Memory B cell (primary cell): ENCODE results near the gene PRKCE.
A peak's percentile ranks its signal among the peaks of the same experiment; 100 is the strongest.

Experiments used
- ATAC-seq: fragments of 150-1000 bp; cut with Tn5 transposase; 2 replicates; pipeline ENCODE4 v1.10.0; 2021; ENCODE audit warnings: low read depth, mild to moderate bottlenecking, moderate library complexity
- DNase-seq, 2 donors: peaks; one replicate each; pipeline ENCODE4 v3.0.0; 2022; ENCODE audit warnings: low spot score in 2 of 2
- H3K27ac Mint-ChIP-seq: one replicate; pipeline ENCODE4 v1.8.0; 2022; ENCODE audit warnings: mild to moderate bottlenecking, moderate library complexity, mixed read lengths
- H3K27me3 Mint-ChIP-seq: one replicate; pipeline ENCODE4 v1.8.0; 2022; ENCODE audit warnings: mixed read lengths
- H3K36me3 Mint-ChIP-seq: one replicate; pipeline ENCODE4 v1.8.0; 2022; ENCODE audit warnings: mild to moderate bottlenecking, mixed read lengths
- H3K4me1 Mint-ChIP-seq: one replicate; pipeline ENCODE4 v1.8.0; 2022; ENCODE audit warnings: mixed read lengths
- H3K4me3 Mint-ChIP-seq: one replicate; pipeline ENCODE4 v1.8.0; 2022; ENCODE audit warnings: mild to moderate bottlenecking, moderate library complexity, mixed read lengths
- H3K9me3 Mint-ChIP-seq: one replicate; pipeline ENCODE4 v1.8.0; 2022; ENCODE audit warnings: mixed read lengths

PRKCE gene

GRCh38 chr2:45646289-45646688 is 5.2 kb upstream of the PRKCE start:
- peaks cover 11% of the 10 kb centered on the region for H3K4me1 Mint-ChIP-seq
- H3K36me3 Mint-ChIP-seq: no peaks in the 10 kb centered on the region
- DNase-seq: no peak
- peaks cover 7% of the 10 kb centered on the region for H3K27me3 Mint-ChIP-seq
- no peak overlapping the region for H3K27ac Mint-ChIP-seq
- no peaks in the 10 kb centered on the region for H3K9me3 Mint-ChIP-seq
- H3K4me3 Mint-ChIP-seq: no peak overlapping the region
- no peak for ATAC-seq

DNA sequence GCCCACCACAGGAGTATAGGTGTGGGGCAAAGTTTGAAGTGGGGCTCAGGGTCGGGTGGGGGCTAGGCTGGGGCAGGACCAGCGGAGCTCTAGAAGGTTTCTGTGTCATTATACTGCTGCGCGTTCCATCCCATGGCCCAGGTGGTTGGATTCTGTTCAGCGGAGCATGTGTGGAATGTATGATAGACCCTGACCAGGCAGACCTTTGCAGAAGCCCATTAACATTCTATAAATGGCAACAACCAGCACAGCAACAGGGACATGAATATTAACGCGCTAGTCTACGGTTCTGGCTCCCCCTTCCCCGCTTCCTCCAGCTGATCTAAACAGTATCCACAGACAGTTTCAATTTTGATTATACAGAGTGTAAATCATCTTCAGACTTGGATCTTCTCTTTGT is 4.1 kb upstream of the PRKCE start:
- Mint-ChIP-seq H3K4me1 (peaks cover 15% of the 10 kb centered on the region), H3K27ac (no peak overlapping the region), H3K36me3 (no peaks in the 10 kb centered on the region), H3K4me3 (no peak overlapping the region), H3K27me3 (no peaks in the 10 kb centered on the region), H3K9me3 (no peaks in the 10 kb centered on the region)
- no peak for ATAC-seq
- no peak for DNase-seq

DNA sequence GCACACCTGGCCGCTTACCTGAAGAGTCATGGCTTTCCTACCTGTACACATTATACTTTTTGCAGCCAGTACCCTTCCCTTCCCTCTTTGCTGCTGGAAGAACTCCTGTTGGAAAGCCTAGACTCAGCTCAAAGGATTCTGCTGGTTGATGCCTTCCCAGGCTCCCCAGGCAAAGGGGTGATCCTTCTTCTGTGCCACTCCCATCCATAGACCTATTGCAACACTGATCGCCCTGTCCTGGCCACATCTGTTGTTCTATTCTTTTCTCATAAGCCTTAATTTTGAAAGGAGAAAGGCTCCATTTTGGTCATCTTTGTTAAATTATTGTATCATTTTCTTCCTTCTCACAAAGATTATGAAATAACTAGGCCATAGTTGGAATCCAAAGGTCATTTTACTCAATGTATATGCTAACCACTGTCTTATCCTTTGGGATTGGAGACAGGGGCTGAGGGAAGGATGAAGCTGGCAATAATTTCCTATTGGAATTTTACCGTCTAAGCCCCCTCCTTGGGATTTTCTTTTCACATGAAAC is 3.4 kb upstream of the PRKCE start:
- peak overlapping the region; percentile 17 for H3K27ac Mint-ChIP-seq
- no peaks in the 10 kb centered on the region for H3K27me3 Mint-ChIP-seq
- no peak for DNase-seq

GRCh38 chr2:45648636-45649035 is 2.8 kb upstream of the PRKCE start:
- ATAC-seq (no peak), DNase-seq (no peak)
- no peak overlapping the region for H3K4me3 Mint-ChIP-seq
- H3K4me1 Mint-ChIP-seq: peaks cover 25% of the 10 kb centered on the region
- no peaks in the 10 kb centered on the region for H3K9me3 Mint-ChIP-seq
- H3K27me3 Mint-ChIP-seq: no peaks in the 10 kb centered on the region
- H3K27ac Mint-ChIP-seq: peak overlapping the region; percentile 17
- H3K36me3 Mint-ChIP-seq: no peaks in the 10 kb centered on the region

More for the DNA sequence above, 3.4 kb upstream of the PRKCE start:
- Mint-ChIP-seq H3K36me3 (no peaks in the 10 kb centered on the region), H3K4me3 (no peak overlapping the region), H3K9me3 (no peaks in the 10 kb centered on the region), H3K4me1 (peaks cover 22% of the 10 kb centered on the region)
- no peak for ATAC-seq

GRCh38 chr2:45649462-45649857 is 2.0 kb upstream of the PRKCE start:
- DNase-seq: no peak
- peak overlapping the region; percentile 91 for H3K27ac Mint-ChIP-seq
- H3K4me1 Mint-ChIP-seq: peaks cover 29% of the 10 kb centered on the region
- no peaks in the 10 kb centered on the region for H3K36me3 Mint-ChIP-seq
- H3K4me3 Mint-ChIP-seq: peak overlapping the region; percentile 89
- no peaks in the 10 kb centered on the region for H3K27me3 Mint-ChIP-seq
- no peak for ATAC-seq
- no peaks in the 10 kb centered on the region for H3K9me3 Mint-ChIP-seq

GRCh38 chr2:45649858-45650811 is 1.3 kb upstream of the PRKCE start:
- H3K4me1 Mint-ChIP-seq: peaks cover 30% of the 10 kb centered on the region
- ATAC-seq (peak; percentile 19), DNase-seq (peak; percentile 46 to 48)
- peak overlapping the region; percentile 89 for H3K4me3 Mint-ChIP-seq
- H3K27me3 Mint-ChIP-seq: no peaks in the 10 kb centered on the region
- peak overlapping the region; percentile 91 for H3K27ac Mint-ChIP-seq
- H3K36me3 Mint-ChIP-seq: no peaks in the 10 kb centered on the region
- H3K9me3 Mint-ChIP-seq: no peaks in the 10 kb centered on the region

DNA sequence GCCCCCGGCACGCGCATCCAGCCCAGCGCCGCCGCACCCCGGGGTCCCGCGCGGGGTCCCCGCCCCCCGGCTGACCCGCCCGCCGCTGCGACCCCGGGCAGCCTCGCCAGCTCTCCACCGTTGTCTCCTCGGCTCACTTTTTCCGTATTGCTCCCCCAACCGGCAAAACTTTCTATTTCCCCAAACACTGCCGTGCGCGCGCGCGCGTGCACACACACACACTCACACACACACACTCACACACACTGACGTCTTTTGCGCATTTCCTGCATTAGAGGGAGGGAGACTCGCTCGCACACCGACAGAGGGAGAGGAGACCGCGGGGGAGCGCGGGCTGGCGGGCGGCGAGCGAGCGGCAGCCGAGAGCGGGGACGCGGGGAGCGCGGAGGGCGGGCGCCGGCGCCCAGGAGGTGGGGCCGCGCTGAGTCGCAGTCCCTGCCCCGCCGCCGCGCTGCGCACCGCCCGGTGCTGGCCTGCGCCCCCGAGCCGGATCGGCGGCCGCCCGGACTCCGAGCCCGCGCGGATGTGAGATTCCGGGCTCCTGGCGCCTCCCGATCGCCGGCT is 542 bp upstream of the PRKCE start:
- Mint-ChIP-seq H3K9me3 (no peaks in the 10 kb centered on the region), H3K4me3 (peak overlapping the region; percentile 89), H3K4me1 (peaks cover 32% of the 10 kb centered on the region), H3K27me3 (no peaks in the 10 kb centered on the region), H3K27ac (peak overlapping the region; percentile 91), H3K36me3 (no peaks in the 10 kb centered on the region)
- ATAC-seq (peak; percentile 86), DNase-seq (peak; percentile 94 to 96)

DNA sequence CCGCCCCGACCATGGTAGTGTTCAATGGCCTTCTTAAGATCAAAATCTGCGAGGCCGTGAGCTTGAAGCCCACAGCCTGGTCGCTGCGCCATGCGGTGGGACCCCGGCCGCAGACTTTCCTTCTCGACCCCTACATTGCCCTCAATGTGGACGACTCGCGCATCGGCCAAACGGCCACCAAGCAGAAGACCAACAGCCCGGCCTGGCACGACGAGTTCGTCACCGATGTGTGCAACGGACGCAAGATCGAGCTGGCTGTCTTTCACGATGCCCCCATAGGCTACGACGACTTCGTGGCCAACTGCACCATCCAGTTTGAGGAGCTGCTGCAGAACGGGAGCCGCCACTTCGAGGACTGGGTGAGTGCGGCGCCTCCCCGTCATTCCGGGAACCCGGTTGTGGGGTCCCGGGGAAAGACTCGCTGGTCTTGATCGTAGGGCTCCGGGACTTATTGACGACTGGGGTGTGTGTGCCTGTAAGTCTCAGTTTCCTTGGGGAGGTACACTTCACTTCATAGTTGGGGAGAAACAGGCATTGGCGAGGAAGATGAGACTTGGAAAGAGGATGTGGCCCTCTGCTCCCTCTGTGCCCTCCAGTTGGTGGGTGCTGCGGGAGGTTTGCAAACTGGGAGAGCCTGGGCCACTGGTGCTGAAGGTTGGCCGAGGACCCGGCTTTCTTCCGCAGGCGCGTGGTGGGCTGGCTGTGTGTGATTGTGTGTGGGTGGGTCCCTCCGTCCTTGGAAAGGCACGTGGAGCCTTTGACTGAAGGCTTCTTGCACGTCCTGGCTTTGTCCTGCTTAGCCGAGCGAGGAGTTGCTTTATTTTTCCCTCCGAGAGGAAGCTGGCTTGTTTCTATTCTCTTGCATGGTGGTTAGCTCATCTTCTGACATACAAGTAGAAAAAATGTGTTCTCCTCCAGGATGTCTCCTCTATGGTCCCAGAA is 886 bp downstream of the PRKCE start:
- H3K4me3 Mint-ChIP-seq: peak overlapping the region; percentile 89
- H3K36me3 Mint-ChIP-seq: no peaks in the 10 kb centered on the region
- H3K27ac Mint-ChIP-seq: peak overlapping the region; percentile 82
- DNase-seq: peak in 1 of 2 donors; percentile 27
- H3K27me3 Mint-ChIP-seq: no peaks in the 10 kb centered on the region
- H3K4me1 Mint-ChIP-seq: peaks cover 38% of the 10 kb centered on the region
- ATAC-seq: no peak
- H3K9me3 Mint-ChIP-seq: no peaks in the 10 kb centered on the region

DNA sequence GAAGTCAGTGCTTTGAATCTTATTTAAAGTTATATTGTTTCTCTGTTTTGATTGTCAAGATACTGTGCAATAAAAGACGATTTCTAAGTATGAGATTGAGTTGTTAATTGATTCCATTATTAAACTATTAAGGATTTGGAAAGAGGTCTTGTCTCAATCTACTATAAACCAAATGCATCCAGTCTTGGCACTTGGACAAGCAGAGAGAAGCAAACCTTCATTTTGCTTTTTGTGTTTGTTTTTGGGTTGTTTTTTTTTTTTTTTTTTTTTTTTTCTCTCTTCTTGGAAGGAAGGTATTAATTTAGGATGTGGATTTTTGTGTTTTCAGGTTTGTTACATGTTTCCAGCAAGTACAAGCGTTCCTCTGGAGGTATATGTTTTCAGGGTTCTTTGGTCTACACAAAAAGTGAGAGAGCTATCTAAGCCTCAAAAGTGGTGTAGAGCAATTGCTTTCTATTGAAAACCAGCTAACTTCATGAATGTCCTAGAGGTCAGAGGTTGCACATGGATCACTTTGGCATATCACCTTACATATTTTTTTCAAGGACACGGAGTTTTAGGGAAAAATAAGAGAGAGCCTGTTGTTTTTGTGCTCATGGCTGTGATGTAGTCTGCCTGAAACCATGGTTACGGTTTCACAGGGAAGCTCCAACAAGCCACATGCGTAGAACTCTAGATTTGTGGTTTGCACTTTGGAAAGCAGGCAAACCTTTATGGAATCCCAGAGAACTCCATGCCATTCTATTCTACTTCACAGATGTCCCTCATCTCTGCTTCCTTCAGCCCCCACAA is 1.8 kb downstream of the PRKCE start:
- Mint-ChIP-seq H3K4me1 (peaks cover 37% of the 10 kb centered on the region), H3K36me3 (peaks cover 1% of the 10 kb centered on the region), H3K27ac (peak overlapping the region; percentile 82), H3K9me3 (no peaks in the 10 kb centered on the region), H3K4me3 (peak overlapping the region; percentile 89), H3K27me3 (no peaks in the 10 kb centered on the region)
- ATAC-seq: no peak
- DNase-seq: no peak

- ATAC-seq: no peak
- Mint-ChIP-seq H3K27ac (no peak overlapping the region), H3K4me3 (no peak overlapping the region), H3K27me3 (no peaks in the 10 kb centered on the region), H3K9me3 (no peaks in the 10 kb centered on the region), H3K4me1 (peaks cover 41% of the 10 kb centered on the region), H3K36me3 (peaks cover 5% of the 10 kb centered on the region)
- DNase-seq: no peak
These were observed 2.8 kb downstream of the PRKCE start for GRCh38 chr2:45654250-45654649.

DNA sequence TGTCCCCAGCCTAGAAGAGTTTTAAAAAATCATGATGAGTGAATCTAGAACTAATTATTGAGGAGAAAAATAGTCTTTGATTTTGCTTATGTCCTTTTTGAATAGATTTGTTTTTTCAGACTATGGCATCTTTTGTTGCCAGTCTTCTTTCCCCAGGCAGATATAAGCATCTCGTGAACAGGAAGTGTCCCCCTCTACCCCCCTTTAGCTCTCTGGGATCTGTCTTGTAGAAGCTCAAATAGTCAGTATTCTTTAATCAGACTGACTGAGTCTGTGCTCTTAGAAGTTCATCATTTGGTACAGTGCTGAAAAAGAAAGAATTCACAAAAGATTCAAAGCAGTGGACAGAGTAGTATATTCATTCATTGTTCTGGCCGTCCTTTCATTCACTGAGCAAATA is 10.4 kb downstream of the PRKCE start:
- Mint-ChIP-seq H3K36me3 (peaks cover 16% of the 10 kb centered on the region), H3K4me3 (no peak overlapping the region), H3K27ac (no peak overlapping the region), H3K4me1 (peaks cover 32% of the 10 kb centered on the region), H3K9me3 (no peaks in the 10 kb centered on the region), H3K27me3 (no peaks in the 10 kb centered on the region)
- ATAC-seq: no peak
- no peak for DNase-seq

- DNase-seq (no peak), ATAC-seq (no peak)
These were observed 13.3 kb downstream of the PRKCE start for GRCh38 chr2:45664635-45665261.

GRCh38 chr2:45668509-45668908 is 17.0 kb downstream of the PRKCE start:
- Mint-ChIP-seq H3K27me3 (no peaks in the 10 kb centered on the region), H3K36me3 (peaks cover 11% of the 10 kb centered on the region), H3K27ac (no peak overlapping the region), H3K9me3 (peaks cover 3% of the 10 kb centered on the region), H3K4me1 (peaks cover 14% of the 10 kb centered on the region), H3K4me3 (no peak overlapping the region)
- ATAC-seq (no peak), DNase-seq (no peak)

More at GRCh38 chr2:45664635-45665261, 13.3 kb downstream of the PRKCE start:
- peaks cover 10% of the 10 kb centered on the region for H3K36me3 Mint-ChIP-seq
- no peak overlapping the region for H3K4me3 Mint-ChIP-seq
- H3K27ac Mint-ChIP-seq: no peak overlapping the region
- H3K27me3 Mint-ChIP-seq: no peaks in the 10 kb centered on the region
- no peaks in the 10 kb centered on the region for H3K9me3 Mint-ChIP-seq
- H3K4me1 Mint-ChIP-seq: peaks cover 20% of the 10 kb centered on the region
